ENCODE results near the gene SDHAF2.
"Not testable (repeated sequence)": the region's sequence is repeated elsewhere in the genome, so short reads cannot be mapped to it uniquely, and the experiment has no call there.

Gene SDHAF2

GRCh38 chr11:61429691-61430582 lies at the start of gene SDHAF2, which contains the start of gene CPSF7:
Gene SDHAF2 (plus strand): TSS chr11:61430124. CDS start chr11:61430147, 23 bp downstream.
Gene CPSF7 (minus strand): TSS chr11:61429975. CDS start chr11:61429235, 740 bp downstream.
- Mint-ChIP-seq H3K27me3 (no peaks in the 10 kb centered on the region), H3K27ac (peak within 1 kb of the TSS; percentile 98 to 99), H3K4me1 (peaks cover 74% of the 10 kb centered on the region), H3K9me3 (no peaks in the 10 kb centered on the region), H3K4me3 (peak within 1 kb of the TSS; percentile 94)
- ATAC-seq (peak; percentile 94), DNase-seq (peak; percentile 98 to 99)

GRCh38 chr11:61380884-61381283 lies 49.0 kb upstream of the SDHAF2 start:
- H3K4me1 Mint-ChIP-seq: no peaks in the 10 kb centered on the region
- no peak for ATAC-seq
- no peaks in the 10 kb centered on the region for H3K9me3 Mint-ChIP-seq
- no peak overlapping the region for H3K4me3 Mint-ChIP-seq
- DNase-seq: no peak
- no peaks in the 10 kb centered on the region for H3K27me3 Mint-ChIP-seq
- H3K27ac Mint-ChIP-seq: no peak overlapping the region

- not testable (repeated sequence) for ATAC-seq, H3K27ac Mint-ChIP-seq, H3K4me3 Mint-ChIP-seq, H3K4me1 Mint-ChIP-seq, DNase-seq, H3K9me3 Mint-ChIP-seq, H3K27me3 Mint-ChIP-seq
Measured at GRCh38 chr11:61383859-61384258, 46.1 kb upstream of the SDHAF2 start.

DNA sequence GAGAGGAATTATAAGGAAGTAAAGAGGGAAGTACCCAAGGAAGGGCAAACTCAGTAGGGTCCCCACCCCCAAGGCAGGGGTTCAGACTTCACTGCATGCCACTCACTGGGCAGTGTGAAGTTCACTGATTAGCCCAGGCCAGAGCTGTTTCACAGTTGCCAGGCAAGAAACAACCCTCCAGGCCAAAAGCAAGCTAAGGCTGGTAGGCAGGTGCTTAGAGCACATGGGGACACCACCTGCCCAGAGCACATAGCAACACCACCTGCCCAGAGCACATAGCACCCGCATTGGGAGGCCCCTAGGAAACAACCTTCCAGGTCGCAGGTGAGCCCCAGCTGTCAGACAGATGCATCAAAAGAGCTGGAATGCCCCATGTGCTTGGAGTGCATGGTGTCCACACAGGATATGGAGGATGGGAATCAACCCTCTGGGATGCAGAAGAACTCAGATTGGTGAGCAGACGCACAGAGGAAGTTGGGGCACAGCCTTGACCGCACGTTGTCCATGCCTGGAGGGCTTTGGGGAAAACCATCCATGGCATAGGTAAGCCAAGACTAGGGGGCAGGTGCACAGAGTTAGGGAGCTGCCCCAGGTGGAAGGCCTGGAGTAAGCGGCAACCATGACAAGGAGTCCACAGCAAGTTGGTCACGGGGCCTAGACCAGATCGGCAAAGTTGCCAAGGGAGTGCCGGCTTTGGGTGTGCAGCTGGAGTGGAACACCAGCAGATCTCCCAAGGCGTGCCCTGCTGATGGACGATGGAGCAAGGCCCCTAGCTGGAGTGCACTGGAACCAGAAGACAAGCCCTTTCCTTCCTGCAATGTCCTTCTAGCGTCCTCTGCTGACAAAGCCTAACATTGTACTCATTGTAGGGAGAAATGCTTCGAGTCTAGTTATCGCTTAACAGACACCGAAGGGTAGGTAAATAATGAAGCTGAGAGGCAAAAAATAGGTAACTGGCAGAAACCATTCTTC lies 45.4 kb upstream of the SDHAF2 start:
- H3K4me3 Mint-ChIP-seq: no peak overlapping the region
- H3K27ac Mint-ChIP-seq: no peak overlapping the region
- DNase-seq: no peak
- no peaks in the 10 kb centered on the region for H3K9me3 Mint-ChIP-seq
- H3K27me3 Mint-ChIP-seq: no peaks in the 10 kb centered on the region
- H3K4me1 Mint-ChIP-seq: no peaks in the 10 kb centered on the region
- no peak for ATAC-seq

- Mint-ChIP-seq H3K27ac (no peak overlapping the region), H3K27me3 (no peaks in the 10 kb centered on the region), H3K4me1 (peaks cover 24% of the 10 kb centered on the region), H3K9me3 (no peaks in the 10 kb centered on the region), H3K4me3 (no peak overlapping the region)
- DNase-seq: no peak
- ATAC-seq: no peak
Measured at GRCh38 chr11:61390161-61390560, 39.8 kb upstream of the SDHAF2 start.

- peak overlapping the region; percentile 92 to 98 for H3K27ac Mint-ChIP-seq
- H3K9me3 Mint-ChIP-seq: no peaks in the 10 kb centered on the region
- peaks cover 24% of the 10 kb centered on the region for H3K4me1 Mint-ChIP-seq
- H3K4me3 Mint-ChIP-seq: peak overlapping the region; percentile 94 to 96
- no peaks in the 10 kb centered on the region for H3K27me3 Mint-ChIP-seq
- ATAC-seq: no peak
- peak in 1 of 2 donors; percentile 15 for DNase-seq
Measured at GRCh38 chr11:61392981-61393595, 36.8 kb upstream of the SDHAF2 start.

- no peaks in the 10 kb centered on the region for H3K27me3 Mint-ChIP-seq
- no peaks in the 10 kb centered on the region for H3K9me3 Mint-ChIP-seq
- no peaks in the 10 kb centered on the region for H3K4me1 Mint-ChIP-seq
- ATAC-seq (no peak), DNase-seq (no peak)
- peak overlapping the region in 1 of 2 donors; percentile 77 for H3K27ac Mint-ChIP-seq
- no peak overlapping the region for H3K4me3 Mint-ChIP-seq
Measured at GRCh38 chr11:61401173-61401572, 28.8 kb upstream of the SDHAF2 start.

DNA sequence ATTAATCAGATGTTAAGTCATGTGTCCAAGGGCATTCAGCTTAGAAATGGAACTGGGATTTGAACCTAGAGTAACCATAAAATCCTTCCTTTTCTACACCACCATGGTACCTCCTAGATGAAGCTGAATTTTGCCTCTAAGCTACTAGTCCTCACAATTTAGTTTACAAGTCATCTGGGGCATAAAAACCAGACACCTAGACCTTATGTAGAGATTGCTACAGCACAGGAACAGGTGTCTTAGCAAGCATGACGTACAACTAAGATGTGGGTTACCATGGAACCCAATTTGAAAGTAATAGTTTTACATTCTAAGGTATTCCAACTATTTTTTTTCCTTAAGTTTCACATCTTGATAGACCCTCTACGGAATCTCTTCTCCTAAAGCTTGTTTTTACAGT lies 28.4 kb upstream of the SDHAF2 start:
- Mint-ChIP-seq H3K4me1 (no peaks in the 10 kb centered on the region), H3K27ac (no peak overlapping the region), H3K4me3 (no peak overlapping the region), H3K9me3 (no peaks in the 10 kb centered on the region), H3K27me3 (no peaks in the 10 kb centered on the region)
- no peak for ATAC-seq
- DNase-seq: no peak

DNA sequence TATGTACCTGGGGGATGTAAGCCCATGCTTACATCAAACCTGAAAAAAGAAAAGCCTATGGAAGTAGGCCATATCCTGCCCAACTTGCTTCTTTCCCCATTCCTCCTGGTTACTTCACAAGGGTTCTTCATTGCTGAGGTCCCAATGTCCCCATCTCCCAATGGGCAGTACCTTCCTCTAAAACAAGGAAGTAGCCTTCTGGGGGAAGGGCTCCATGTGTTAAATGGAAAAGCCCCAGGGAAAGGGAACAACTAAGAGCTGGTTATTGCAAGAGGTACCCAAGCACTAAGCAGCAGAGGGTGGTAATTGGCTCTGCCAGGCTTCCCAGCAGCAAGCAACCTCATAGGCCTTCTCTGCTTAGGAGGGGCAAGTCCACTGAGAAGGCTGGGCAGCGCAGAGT lies 26.3 kb upstream of the SDHAF2 start:
- Mint-ChIP-seq H3K27me3 (no peaks in the 10 kb centered on the region), H3K9me3 (no peaks in the 10 kb centered on the region)

DNA sequence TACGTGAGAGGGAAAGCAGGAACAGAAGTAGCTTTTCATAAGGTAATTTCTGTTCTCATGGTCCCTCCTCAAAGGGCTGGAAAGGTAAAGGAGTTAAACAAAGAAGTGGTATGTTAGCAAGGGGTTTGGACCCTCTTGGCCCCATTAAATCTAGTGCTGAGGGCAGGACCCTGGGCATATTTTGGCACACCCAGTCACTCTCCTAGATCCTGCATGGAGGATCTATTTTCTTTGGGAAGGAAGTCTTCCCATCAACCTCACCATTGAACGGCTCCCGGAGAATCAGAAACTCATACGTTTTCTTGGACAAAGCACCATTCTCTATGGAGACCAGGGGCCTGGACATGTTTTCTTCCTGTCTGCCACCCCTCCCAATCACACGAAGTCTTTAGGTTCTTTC lies 25.8 kb upstream of the SDHAF2 start:
- peak overlapping the region in 1 of 2 donors; percentile 40 for H3K27ac Mint-ChIP-seq
- H3K4me3 Mint-ChIP-seq: no peak overlapping the region
- DNase-seq (no peak), ATAC-seq (no peak)
- H3K9me3 Mint-ChIP-seq: no peaks in the 10 kb centered on the region
- peaks cover 5% of the 10 kb centered on the region for H3K4me1 Mint-ChIP-seq
- no peaks in the 10 kb centered on the region for H3K27me3 Mint-ChIP-seq

More for the DNA sequence above, 26.3 kb upstream of the SDHAF2 start:
- DNase-seq: no peak
- no peak for ATAC-seq
- peaks cover 5% of the 10 kb centered on the region for H3K4me1 Mint-ChIP-seq
- H3K27ac Mint-ChIP-seq: peak overlapping the region in 1 of 2 donors; percentile 40
- no peak overlapping the region for H3K4me3 Mint-ChIP-seq

DNA sequence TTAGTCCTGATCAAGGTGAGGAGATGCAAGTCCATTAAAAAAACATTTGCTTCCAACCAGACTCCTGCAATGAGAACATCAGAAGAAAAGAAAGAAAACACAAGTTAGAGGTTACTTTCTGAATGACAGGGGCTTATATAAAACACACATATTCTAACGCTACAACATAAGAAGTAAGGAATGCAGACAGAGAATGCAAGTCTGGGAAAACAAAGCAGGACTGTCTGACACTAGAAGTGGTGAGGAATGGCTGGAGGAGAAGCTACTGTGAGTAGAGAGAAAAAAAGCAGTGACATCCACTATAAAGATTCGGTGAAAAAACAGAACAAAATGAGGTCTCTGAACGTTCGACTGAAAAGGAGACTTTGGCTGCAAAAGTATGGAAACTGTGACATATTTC lies 25.3 kb upstream of the SDHAF2 start:
- DNase-seq: no peak
- Mint-ChIP-seq H3K4me1 (peaks cover 5% of the 10 kb centered on the region), H3K4me3 (no peak overlapping the region), H3K27ac (no peak overlapping the region), H3K9me3 (no peaks in the 10 kb centered on the region), H3K27me3 (no peaks in the 10 kb centered on the region)
- no peak for ATAC-seq

GRCh38 chr11:61406067-61406466 lies 23.9 kb upstream of the SDHAF2 start:
- Mint-ChIP-seq H3K4me3 (no peak overlapping the region), H3K27me3 (no peaks in the 10 kb centered on the region), H3K9me3 (no peaks in the 10 kb centered on the region), H3K4me1 (peaks cover 10% of the 10 kb centered on the region), H3K27ac (peak overlapping the region in 1 of 2 donors; percentile 37)
- no peak for DNase-seq
- no peak for ATAC-seq

GRCh38 chr11:61406991-61407728 lies 22.8 kb upstream of the SDHAF2 start:
- Mint-ChIP-seq H3K27ac (peak overlapping the region in 1 of 2 donors; percentile 82), H3K27me3 (no peaks in the 10 kb centered on the region), H3K9me3 (no peaks in the 10 kb centered on the region), H3K4me1 (peaks cover 11% of the 10 kb centered on the region), H3K4me3 (no peak overlapping the region)
- ATAC-seq (no peak), DNase-seq (no peak)

GRCh38 chr11:61411589-61411988 lies 18.3 kb upstream of the SDHAF2 start:
- Mint-ChIP-seq H3K4me3 (no peak overlapping the region), H3K27ac (no peak overlapping the region), H3K4me1 (peaks cover 33% of the 10 kb centered on the region), H3K27me3 (no peaks in the 10 kb centered on the region), H3K9me3 (no peaks in the 10 kb centered on the region)
- ATAC-seq (no peak), DNase-seq (no peak)

DNA sequence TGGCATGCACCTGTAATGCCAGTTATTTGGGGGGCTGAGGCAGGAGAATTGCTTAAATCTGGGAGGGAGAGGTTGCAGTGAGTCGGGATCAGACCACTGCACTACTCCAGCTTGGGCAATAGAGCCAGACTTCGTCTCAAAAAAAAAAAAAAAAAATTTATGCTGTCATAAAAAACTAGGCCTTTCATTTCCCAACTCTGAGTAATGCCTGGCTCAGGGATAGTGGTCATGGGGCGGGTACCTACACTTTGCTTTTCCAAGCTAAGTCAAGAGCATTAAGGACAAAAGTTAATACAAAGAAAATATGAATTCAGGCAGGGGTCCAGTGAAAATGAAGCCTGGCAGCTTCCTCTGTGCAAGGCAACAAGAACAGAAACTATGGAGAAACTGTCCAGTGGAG lies 16.4 kb upstream of the SDHAF2 start:
- Mint-ChIP-seq H3K4me1 (peaks cover 46% of the 10 kb centered on the region), H3K9me3 (no peaks in the 10 kb centered on the region), H3K27me3 (no peaks in the 10 kb centered on the region), H3K27ac (peak overlapping the region; percentile 19 to 72), H3K4me3 (no peak overlapping the region)
- DNase-seq (no peak), ATAC-seq (no peak)
